Neural cell (in vitro differentiated cells): Measurements from ENCODE around the gene C1QC.

Experiments
- POLR2AphosphoS5 ChIP-seq: IDR thresholded peaks from 2 replicates; pipeline ENCODE4 v1.6.1; 2012
- TF ChIP-seq, protein P1 (sequence below): fragments of 450-650 bp; IDR thresholded peaks from 2 replicates; pipeline ENCODE4 v1.5.1; 2014; ENCODE audit warnings: antibody characterized with exemption, mild to moderate bottlenecking, moderate library complexity; ENCODE audit not compliant: poor library complexity, severe bottlenecking

GRCh38 chr1:22638476-22639234 is 4.8 kb upstream of the C1QC start:
- no peak for TF ChIP-seq POLR2AphosphoS5
- TF ChIP-seq, protein P1, sequence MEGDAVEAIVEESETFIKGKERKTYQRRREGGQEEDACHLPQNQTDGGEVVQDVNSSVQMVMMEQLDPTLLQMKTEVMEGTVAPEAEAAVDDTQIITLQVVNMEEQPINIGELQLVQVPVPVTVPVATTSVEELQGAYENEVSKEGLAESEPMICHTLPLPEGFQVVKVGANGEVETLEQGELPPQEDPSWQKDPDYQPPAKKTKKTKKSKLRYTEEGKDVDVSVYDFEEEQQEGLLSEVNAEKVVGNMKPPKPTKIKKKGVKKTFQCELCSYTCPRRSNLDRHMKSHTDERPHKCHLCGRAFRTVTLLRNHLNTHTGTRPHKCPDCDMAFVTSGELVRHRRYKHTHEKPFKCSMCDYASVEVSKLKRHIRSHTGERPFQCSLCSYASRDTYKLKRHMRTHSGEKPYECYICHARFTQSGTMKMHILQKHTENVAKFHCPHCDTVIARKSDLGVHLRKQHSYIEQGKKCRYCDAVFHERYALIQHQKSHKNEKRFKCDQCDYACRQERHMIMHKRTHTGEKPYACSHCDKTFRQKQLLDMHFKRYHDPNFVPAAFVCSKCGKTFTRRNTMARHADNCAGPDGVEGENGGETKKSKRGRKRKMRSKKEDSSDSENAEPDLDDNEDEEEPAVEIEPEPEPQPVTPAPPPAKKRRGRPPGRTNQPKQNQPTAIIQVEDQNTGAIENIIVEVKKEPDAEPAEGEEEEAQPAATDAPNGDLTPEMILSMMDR: no peak
